22Rv1 (cell line): ENCODE data around the gene HOXC10.

Experiments
- ZFX ChIP-seq: fragments of 450-650 bp; IDR thresholded peaks from 2 replicates; pipeline ENCODE4 v1.6.1; 2017; ENCODE audit warnings: antibody characterized with exemption, borderline replicate concordance
- TF ChIP-seq, protein P1 (sequence below): fragments of 450-650 bp; IDR thresholded peaks from 2 replicates; pipeline ENCODE4 v1.5.1; 2017; ENCODE audit warnings: mild to moderate bottlenecking

- TF ChIP-seq, protein P1, sequence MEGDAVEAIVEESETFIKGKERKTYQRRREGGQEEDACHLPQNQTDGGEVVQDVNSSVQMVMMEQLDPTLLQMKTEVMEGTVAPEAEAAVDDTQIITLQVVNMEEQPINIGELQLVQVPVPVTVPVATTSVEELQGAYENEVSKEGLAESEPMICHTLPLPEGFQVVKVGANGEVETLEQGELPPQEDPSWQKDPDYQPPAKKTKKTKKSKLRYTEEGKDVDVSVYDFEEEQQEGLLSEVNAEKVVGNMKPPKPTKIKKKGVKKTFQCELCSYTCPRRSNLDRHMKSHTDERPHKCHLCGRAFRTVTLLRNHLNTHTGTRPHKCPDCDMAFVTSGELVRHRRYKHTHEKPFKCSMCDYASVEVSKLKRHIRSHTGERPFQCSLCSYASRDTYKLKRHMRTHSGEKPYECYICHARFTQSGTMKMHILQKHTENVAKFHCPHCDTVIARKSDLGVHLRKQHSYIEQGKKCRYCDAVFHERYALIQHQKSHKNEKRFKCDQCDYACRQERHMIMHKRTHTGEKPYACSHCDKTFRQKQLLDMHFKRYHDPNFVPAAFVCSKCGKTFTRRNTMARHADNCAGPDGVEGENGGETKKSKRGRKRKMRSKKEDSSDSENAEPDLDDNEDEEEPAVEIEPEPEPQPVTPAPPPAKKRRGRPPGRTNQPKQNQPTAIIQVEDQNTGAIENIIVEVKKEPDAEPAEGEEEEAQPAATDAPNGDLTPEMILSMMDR: no peak
- no peak for TF ChIP-seq ZFX
Observed at GRCh38 chr12:53983950-53984572, 885 bp upstream of the HOXC10 start.
